NCI-H345 treated with DMSO at 0.1 percent for 48 hours (cell line): Measurements from ENCODE around the gene SLC24A4.

ENCODE experiments used
- DNase-seq: peaks from one replicate; lab custom pipeline; 2025; ENCODE audit not compliant: unreplicated experiment; lab: John Stamatoyannopoulos, UW

Gene SLC24A4

DNA sequence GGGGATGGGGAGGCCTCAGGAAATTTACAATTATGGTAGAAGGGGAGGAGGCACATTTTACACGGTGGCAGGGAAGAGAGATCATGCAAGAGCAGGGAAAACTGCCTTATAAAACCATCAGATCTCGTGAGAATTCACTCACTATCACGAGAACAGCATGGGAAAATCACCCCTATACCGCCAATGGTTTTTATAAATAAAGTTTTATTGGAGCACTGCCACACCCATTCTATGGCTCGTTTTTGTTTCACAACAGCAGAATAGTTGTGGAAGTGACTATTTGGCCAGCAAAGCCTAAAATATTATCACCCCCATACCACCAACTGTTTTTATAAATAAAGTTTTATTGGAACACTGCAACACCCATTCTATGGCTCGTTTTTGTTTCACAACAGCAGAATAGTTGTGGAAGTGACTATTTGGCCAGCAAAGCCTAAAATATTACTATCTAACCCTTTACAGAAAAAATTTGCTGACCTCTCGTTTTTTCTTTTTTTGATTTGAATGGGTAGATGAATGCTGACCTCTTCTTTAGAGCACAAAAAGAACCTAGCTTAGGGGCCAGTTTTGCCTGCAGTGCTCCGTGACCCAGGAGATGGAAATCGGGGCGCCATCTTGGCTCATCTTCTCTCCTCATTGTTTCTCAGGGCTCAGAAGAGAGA is 113.3 kb downstream of the SLC24A4 start:
- no peak for DNase-seq

DNA sequence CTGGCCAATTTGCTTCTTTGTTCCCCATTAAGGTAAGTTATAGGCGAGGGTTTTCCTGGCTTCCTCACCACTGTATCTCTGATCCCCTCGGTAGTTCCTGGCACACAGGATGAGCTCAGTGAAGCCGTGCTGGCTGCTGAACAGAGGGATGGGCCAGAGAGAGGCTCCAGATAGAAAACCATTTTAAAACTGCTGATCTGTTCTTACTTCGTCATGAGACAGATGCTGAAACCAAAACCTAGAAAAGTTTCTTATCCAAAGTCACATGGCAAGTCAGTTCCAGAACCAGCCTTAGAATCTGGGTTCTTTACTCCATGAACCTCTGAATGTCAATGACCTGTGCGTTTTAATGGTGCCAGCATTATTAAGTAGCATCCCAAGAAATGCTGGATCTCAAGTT is 114.3 kb downstream of the SLC24A4 start:
- no peak for DNase-seq

DNA sequence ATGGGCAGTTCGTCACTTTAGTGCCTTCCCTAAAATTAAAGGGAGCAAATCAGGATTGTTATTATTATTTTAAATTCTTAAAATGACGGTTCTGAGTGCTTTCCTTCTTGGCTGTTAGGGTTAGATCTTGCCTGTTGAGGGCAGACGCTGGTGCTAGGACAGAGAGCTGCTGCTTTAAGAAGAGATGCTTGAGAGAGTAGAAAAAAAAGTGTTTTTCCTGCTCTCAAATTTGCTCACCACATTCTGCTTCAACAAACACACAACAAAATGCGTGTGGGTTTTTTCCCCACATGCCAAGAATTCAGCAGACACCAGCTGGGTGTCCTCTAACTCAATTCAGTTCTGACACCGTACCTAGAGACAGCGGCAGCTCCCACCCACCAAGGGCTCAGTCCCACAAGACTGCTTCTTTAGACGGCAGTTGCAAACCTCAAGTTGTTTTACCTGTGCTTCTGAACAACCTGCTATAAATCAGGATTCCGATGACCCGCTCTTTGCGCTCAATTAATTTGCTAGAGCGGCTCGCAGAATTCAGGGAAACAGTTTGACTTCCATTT is 114.8 kb downstream of the SLC24A4 start:
- DNase-seq = no peak

DNA sequence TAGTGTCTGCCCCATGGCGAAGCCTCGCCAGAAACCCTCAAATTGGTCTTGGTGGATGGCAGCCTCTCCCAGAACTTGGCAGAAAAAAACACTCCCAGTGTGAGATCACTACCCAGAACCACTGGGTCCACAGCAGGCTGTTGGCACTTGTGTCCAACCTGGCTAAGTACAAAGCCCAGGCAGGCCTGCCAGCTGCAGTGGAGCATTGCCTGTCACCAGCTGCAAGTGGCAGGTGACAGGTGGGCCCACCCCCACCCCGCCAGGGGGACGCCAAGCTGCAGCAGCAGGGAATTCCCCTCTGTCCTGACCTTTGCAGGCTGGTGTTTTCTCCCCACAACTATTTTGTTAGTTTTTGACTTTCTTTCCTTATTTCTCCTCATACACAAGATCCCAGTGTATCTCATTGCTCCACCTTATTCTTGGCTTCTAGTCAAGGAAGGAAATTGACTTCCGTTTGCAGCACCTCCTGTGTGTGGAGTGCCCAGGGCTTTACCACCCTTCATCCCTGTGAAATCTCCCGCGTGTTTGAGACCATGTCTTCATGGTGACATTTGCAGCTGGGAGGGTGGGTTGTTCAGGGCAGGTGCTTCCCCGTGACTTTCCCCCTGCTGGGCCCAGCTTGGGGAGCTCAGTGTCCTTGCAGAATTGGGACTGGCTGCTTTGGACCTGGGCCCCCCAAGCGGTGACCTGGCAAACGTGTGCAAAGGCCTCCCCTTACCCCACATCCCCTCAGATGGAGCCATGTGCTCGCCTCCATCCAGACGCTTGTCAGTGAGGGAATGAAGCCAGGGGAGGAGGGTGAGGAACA is 116.8 kb downstream of the SLC24A4 start:
- DNase-seq = peak; percentile 73

DNA sequence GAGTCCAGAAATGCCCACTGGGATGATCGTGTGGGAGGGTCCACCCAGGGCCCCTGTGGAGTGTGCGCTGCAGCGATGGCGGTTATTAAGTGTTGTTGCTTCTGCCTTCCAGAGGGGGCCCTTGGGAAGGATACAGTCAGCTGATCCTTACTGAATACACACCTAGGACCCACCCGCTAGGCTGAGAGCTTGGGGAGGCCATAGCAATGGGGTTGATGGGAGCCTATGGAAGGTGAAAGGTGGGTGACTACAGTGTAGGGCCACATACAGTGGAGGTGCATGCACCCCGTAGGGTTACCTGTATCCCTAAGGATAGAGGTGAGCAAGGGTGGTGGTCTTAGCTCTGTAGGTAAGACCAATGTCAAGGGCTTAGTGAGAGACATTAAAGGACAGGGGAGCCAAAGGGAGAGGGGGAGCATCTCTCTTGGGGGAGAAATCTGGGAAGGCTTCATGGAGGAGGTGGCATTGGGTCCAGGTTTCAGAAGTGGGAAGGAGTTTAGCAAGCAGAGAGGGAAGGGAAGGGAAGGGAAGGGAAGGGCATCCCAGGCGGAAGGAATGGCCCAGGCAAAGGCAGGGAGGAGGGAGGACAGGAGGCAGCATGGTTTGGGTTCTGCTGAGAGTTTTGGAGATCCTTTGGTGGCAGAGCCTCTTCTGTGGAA is 117.5 kb downstream of the SLC24A4 start:
- DNase-seq = no peak

DNA sequence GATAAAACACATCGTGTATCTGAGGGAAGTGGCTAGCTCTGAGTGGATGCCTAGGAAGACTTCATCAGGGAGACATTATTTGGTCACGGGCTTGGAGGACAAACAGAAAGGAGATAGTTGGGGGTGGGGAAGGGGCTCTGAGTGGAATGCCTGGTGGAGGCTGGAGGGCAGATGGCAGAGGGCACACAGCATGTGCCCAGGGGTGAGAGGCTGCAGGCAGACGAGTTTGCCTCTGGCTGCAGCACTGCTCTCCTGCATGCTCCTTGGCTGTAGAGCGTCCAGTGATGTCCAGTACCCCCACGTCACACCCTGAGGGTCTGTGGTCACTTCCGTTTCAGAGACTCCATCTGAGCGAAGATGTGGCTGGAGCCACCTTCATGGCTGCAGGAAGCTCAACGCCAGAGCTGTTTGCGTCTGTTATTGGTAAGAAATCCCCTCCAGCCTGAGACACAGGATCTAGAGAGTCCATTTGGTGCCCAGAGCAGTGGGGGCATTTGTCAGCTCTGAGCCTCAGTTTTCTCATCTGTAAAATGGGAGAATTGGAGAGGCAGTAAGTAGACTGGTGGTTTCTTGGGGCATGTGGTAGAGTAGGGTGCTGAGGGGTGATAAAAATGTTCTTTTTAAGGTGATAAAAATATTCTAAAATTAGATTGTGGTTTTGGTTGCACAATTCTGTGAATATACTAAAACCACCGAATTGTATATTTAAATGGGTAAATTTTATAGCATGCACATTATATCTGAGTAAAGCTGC is 119.0 kb downstream of the SLC24A4 start:
- no peak for DNase-seq

DNA sequence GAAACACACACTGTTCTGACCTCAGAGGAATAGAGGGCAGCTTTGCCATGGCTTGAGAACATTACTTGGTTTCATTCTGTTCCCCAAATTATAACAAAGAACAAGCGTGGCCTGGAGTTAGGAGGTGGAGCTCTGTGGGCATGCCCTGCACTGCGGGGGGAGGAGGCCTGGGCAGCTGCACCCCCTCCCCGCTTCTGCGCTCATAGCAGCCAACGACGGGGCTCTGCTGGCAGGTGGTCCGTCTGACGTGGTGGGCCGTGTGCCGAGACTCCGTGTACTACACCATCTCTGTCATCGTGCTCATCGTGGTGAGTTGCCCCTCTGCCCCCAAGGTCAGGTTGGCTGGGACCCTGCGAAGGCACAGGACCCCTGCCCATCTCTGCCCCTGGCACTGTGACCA is 120.2 kb downstream of the SLC24A4 start:
- DNase-seq = no peak

DNA sequence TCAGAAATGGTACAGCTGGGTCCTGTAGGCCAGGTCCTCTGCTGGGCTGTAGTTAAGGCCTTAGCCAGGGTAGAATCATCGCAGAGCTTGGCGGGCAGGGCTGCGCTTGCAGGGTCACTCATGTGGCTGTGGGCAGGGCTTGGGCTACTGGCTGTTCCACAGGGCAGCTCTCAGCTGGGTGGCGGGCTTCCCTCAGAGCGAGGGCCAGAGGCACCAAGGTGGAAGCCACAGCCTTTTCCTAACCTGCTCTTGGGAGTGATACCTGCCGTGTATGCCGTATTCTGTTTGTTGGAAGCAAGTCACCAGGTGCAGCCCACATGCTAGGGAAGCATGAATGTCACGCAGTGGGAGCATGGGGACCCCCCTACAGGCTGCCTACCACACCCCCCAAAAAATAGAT is 120.8 kb downstream of the SLC24A4 start:
- no peak for DNase-seq

DNA sequence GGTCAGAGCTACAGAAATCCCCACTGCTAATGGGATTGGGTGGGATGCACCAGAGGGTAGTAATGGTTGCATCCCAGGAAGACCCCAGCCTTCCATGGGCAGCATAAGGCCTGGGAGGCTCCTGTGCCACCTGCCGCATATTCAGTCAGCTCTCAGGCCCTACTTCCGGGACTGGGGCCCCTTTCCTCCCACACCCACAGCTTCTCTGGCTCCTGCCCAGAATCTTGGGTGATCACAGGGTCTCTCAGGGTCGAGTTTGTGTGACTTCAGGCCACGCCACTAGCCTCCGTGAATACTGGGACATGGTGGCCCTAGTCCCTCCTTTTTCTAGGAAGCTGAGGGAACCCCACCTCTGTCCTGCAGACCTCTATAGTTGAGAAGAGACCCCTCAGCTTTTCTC is 123.8 kb downstream of the SLC24A4 start:
- no peak for DNase-seq

DNA sequence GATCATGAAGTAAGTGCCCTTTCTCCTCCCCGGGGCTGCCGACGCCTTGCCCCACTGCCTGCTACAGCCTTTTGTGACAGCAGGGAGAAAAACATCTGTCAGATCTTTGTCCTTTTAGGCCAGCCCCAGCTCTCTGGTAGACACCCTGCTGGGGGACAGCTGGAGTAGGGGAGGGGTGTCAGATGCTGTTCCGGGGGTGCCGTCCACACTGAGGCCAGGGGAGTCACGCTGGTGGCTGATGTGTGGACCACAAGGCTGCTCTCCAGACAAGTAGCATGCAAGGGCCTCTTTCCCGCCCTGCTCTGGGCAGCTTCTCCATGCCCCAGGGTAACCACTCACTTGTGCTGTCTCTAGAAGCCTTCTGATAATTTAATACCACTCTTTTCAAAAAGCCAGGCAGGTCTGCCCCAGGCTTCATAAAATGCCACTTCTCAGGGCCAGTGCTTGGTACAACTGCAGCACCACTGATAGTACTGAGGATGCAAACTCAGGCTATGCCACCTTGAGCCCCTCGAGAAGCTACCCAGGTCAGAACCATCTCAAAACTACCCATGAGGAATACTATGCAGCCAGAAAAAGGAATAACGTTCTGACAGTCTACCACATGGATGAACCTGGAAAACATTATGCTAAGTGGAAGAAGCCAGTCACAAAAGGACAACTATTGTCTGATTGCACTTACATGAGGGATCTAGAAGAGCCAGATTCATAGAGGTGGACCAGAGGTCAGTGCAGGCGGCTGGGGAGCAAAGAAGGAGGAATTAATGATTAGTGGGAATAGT is 124.6 kb downstream of the SLC24A4 start:
- no peak for DNase-seq

DNA sequence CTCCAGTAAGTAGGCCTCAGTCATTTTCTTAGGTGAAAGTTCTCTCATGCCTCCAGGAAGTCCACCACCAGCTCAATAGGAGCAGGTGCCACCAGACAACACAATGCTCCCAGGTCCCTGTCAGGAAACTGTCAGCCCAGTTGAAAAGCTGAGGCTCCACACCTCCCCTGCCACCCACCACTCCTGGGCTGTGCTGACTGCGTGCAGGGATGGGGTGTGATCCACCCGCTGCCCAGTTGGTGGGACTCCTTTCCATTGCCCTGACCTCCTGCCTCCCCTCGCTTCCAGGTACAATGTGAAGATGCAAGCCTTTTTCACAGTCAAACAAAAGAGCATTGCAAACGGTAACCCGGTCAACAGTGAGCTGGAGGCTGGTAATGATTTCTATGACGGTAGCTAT is 125.8 kb downstream of the SLC24A4 start:
- no peak for DNase-seq

DNA sequence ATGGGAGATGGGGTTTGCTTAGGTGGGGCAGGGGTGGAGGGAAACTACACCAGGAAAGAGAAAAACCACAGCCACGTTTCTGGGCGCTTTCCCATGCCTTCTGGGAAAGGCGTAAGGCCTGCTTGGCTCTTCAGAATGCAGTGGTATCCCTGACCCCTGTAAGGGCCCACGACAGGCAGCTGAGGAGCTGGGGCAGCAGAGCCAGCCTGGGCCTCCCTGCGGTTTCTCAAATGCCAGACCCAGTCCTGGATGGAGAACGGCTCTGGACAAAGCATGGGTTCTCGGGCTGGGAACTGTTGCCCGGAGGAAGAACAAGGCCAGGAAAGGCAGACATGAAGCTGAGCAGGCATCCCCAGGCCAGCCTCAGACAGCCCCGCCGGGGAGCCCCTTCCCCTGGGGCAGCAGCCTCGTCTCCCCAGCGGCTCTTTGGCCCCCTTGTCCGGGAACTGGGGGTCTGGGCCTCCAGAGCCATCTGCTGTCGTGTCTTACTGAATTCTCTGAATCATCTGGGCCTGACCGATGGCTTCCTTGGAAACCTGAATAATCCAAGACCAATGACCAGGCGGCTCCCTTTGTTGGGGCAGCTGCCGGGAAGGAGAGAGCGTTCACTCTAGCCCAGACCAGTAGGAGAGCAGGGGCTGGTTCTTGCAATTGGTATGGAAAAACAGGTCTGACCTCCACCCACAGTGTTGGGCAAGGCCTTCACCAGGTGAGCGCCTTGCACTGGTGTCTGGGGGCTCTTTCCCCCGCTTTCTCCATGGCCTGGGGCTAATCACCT is 126.6 kb downstream of the SLC24A4 start:
- no peak for DNase-seq

DNA sequence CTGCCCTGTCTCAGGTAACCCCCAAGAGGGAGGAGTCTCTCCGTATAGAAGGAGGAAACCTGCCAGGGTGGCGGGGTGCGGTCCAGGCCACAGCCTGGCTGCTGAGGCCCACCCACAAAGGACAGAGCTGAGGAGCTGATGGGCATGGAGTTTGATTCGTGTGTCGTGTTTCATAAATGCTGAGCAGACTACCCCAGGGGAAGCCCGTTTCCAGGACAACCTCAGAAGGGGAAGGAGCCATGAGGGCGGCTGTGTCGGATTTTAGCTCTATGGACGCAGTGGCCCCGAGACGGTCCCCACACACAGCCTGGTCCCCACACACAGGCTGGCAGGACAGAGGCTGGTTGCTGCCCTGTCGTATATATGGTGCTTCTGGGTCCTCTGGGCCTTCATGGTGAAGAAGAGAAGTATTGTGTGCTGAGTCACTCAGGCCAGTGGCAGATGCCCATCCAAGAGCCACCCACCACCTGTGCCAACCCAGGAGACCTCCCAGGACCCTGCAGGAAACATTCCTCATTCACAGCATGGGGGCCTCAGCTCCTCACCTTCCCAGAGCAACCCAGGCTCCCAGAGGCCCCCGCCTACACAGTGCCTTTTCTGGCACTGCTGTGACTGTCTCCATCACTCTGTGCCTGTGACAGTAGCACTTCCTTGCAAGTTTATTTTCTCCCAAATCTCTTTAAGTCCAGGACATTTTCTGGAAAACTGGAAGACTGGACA is 127.5 kb downstream of the SLC24A4 start:
- no peak for DNase-seq

DNA sequence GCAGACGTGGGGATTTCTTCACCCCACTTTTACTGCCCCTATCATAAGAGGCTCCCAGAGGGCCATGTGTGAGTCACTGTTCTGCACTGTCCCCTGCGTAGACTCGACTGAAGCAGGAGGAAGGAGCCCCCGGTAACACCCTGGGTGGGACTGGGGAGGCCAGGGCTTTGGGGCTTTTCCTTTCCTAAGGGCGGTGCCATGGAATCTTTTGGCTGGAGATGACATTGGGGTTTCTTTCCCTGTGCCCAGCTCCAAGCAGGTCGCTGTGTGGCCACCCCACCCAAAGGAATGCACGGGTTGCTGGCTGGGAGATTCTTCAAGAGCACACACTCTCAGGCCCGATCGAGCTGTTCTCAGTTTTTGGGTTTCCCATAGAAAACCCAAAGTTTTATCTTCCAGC is 128.3 kb downstream of the SLC24A4 start:
- no peak for DNase-seq

DNA sequence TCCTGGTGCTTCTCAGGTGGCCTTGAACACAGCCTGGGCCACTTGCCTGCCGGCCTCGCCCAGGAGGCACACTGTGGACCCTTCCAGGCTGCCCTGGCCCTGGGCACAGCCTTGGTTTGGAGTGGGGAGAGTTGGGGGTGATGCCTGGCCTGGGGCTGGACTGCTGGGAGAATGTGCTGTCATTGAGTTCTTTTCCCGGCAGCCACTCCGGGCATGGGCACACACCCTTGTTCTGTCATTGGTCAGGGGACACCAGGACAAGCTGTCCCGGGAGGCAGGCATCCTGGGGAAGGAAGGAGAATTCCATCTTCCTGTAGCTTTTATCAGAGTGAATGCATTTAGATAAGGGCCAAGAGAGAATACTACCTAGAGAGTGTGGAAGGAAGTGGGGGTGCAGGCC is 128.8 kb downstream of the SLC24A4 start:
- DNase-seq = no peak

DNA sequence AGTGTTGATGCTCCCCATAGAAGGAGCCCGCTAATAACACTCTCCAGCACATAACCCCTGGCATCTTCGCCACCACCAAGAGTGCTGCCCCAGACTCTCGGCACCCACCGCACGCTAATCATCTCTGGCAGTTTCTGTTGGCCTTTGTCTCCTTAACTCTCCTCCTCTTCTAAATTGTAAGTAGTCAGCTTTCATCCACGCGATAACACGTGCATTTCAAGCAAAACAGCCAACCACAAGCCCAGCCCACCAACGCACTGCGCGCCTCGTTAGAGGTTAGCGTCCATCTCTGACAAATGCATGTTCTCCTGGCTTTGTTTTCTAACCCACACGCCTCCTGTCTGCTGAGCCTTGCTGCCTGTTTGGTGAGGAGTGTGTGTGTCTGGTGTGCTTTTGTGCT is 129.5 kb downstream of the SLC24A4 start:
- no peak for DNase-seq

DNA sequence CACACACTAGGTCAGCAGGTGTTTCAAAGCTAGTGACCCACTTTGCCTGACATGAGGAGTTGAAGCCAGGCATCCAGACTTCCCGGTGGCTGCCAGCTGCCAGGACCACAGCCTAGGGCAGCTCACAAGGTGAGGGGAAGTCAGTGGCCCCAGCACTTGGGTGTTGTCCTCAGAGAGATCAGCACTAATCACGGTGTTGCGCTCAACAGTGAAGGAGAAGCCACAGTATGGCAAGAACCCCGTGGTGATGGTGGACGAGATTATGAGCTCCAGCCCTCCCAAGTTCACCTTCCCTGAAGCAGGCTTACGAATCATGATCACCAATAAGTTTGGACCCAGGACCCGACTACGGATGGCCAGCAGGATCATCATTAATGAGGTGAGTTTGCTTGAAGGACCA is 130.7 kb downstream of the SLC24A4 start:
- DNase-seq = no peak

DNA sequence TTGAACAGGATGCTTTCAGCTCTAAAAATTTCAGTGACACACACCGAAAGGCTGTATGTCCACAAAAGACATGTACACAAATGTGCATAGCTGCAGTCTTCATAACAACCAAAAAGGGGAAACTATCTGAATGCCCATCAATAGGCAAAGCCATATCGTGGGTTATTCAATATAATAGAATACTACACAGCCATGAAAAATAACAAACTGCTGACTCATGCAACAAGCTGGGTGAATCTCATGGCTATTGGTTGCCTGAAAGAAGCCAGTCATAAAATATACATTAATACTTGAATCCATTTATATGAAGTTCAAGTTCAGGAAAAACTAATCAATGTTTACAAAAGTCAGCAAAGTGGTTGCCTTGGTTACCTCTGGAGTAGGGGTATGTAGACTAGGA is 132.3 kb downstream of the SLC24A4 start:
- DNase-seq = no peak
